Retinal pigment epithelial cell (primary cell): ENCODE data around the gene THYN1.

Experiments used
- DNase-seq: peaks from one replicate; pipeline ENCODE4 v3.0.0-alpha.2; 2010; ENCODE audit warnings: low read depth
- H3K4me3 ChIP-seq: 2 replicates; pipeline ENCODE4 v1.5.1; 2011; ENCODE audit warnings: mild to moderate bottlenecking, low read length, control low read depth, moderate library complexity
- CTCF ChIP-seq: conservative IDR thresholded peaks from 2 replicates; pipeline ENCODE4 v1.5.1; 2011; ENCODE audit warnings: low read depth, low read length, control low read depth, inconsistent platforms

THYN1 gene

GRCh38 chr11:134199531-134199930, 53.6 kb downstream of the THYN1 start:
- TF ChIP-seq CTCF = no peak
- no peak overlapping the region for H3K4me3 ChIP-seq
- DNase-seq = no peak
